Motor neuron (in vitro differentiated cells): ENCODE results near the gene SUPT4H1. TPM values are rescaled to one million over a fixed set of nuclear protein-coding genes. Genes with fewer than 3 reads are reported as not detected.
A peak's percentile ranks its signal among the peaks of the same experiment; 100 is the strongest.

ENCODE experiments used
- ATAC-seq, 8 experiments: fragments of 200-7000 bp; cut with Tn5 transposase; replicated peaks in 6 of 8; 2 replicates each; pipeline ENCODE4 v1.8.0; 2021; ENCODE audit warnings: mild to moderate bottlenecking in 8 of 8, moderate library complexity in 8 of 8
- H3K27ac ChIP-seq, 2 donors: fragments of 250-450 bp; sonication (Bioruptor Pico); 2 replicates each; pipeline ENCODE4 v1.9.0; 2021; ENCODE audit warnings: antibody characterized with exemption in 2 of 2, mild to moderate bottlenecking in 2 of 2, moderate library complexity in 1 of 2
- H3K4me1 ChIP-seq, 2 donors: fragments of 250-450 bp; sonication (Bioruptor Pico); replicated peaks in 1 of 2; 2 replicates each; pipeline ENCODE4 v1.6.1; 2021; ENCODE audit warnings: antibody characterized with exemption in 2 of 2, mild to moderate bottlenecking in 2 of 2, moderate library complexity in 1 of 2
- H3K4me3 ChIP-seq, 5 donors: fragments of 250-450 bp; sonication (Bioruptor Pico); 2 replicates each; pipeline ENCODE4 v1.9.0; 2021; ENCODE audit warnings: antibody characterized with exemption in 5 of 5, mild to moderate bottlenecking in 5 of 5, moderate library complexity in 4 of 5
- WGBS, 10 experiments: fragments of 450-650 bp; shearing (Covaris generic); methylation state at CpG; one replicate each; pipeline ENCODE4 v1.0.0; 2022; 5-methylcytosine and 5-hydroxymethylcytosine counted together
- in situ Hi-C, 9 experiments: fragments of 400-800 bp; cut with MboI; loops; one replicate each; pipeline ENCODE4 v1.15.0; 2021; ENCODE audit warnings: low sequenced_read_pairs in 9 of 9, low pct_unique_long_range_greater_than_20kb in 2 of 9; ENCODE audit not compliant: unreplicated experiment in 9 of 9
- total RNA-seq, 8 experiments: library from RNA; unstranded; fragments of 300-600 nt; gene quantifications; 2 replicates each; pipeline versions ENCODE4 v1.2.3 to v1.2.4, GENCODE V29; 2022

SUPT4H1 gene
- total RNA-seq, 8 experiments from 2014 or later = 47.7 to 87.5 (median 62.3) TPM

DNA sequence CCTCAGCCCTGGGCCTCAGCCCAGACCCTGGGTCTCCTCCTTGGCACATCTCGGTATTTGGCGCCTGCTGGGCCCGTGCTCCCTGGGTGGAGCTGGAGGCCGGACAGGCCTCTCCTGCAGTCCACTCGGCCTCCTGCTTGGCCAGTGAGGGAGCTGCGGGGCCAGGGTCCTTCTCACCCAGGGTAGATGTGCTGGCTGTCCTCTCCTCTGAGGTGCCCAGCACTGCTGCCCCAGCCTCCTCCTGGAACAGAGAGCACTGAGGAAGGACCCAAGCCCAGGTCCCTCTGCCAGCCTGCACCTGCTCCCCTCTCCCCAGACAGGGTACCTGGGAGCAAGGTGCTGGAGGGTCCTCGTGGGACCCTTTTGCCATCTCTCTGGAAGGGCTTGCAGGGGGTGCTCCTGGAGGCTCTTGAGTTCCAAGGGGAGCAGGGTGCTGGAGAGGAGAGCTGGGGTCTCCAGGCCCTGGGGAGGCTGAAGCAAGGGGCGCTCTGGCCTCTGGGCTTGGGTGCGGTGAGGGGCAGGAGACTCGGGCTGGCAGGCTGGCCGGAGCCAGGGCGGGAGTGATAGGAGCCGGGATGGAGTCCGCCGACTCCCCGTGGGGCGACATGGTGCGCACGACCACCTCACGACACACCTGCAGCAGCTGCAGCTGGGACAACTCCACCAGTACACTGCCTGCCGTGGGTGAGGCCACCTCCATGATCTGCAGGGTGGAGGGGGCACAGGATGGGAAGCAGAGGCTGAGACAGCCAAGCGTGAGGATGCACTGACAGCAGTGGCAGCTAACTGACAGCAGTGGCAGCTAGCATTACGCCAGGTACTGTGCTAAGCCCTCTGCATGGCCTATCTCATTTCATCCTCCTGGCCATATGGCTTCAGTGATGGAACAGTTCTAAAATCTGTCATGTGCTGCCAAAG lies 41.2 kb downstream of the SUPT4H1 start:
- no peak for ATAC-seq
- WGBS, 10 experiments = 80 to 83% methylated on average over 1 to 4 of the region's 23 CpGs; no CpG with 5 or more reads in 8 of the 10 experiments
- Histone ChIP-seq H3K4me1 (no peaks in the 10 kb centered on the region), H3K27ac (no peak overlapping the region), H3K4me3 (no peak overlapping the region)
- in situ Hi-C loops = loop anchor here in 1 of 9 experiments (10.0 kb wide), 1 partner anchor 134 kb away; no protein-coding TSS in a partner anchor

DNA sequence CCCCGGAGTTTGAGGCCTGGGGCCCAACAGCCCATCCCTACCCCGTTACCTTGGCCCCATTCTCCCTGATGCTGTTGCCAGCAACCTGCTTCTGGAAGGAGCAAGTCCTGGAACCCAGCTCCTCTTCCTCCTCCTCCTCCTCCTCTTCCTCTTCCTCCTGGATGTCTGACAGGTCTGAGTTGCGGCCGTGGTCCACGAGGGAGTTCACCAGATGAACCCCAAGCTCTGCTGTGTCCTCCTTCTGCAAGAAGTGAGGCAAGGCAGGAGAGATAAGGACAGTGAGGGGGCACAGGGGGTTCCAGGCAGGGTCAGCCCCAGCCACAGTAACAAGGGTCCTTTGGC lies 42.1 kb downstream of the SUPT4H1 start:
- no peak overlapping the region for H3K4me3 ChIP-seq
- in situ Hi-C loops = loop anchor here in 1 of 9 experiments (10.0 kb wide), 1 partner anchor 135 kb away; no protein-coding TSS in a partner anchor
- ATAC-seq = no peak
- 60 to 73% methylated on average over 1 to 3 of the region's 5 CpGs; no CpG with 5 or more reads in 8 of the 10 experiments for WGBS, 10 experiments
- H3K4me1 ChIP-seq = no peaks in the 10 kb centered on the region
- H3K27ac ChIP-seq = no peak overlapping the region

DNA sequence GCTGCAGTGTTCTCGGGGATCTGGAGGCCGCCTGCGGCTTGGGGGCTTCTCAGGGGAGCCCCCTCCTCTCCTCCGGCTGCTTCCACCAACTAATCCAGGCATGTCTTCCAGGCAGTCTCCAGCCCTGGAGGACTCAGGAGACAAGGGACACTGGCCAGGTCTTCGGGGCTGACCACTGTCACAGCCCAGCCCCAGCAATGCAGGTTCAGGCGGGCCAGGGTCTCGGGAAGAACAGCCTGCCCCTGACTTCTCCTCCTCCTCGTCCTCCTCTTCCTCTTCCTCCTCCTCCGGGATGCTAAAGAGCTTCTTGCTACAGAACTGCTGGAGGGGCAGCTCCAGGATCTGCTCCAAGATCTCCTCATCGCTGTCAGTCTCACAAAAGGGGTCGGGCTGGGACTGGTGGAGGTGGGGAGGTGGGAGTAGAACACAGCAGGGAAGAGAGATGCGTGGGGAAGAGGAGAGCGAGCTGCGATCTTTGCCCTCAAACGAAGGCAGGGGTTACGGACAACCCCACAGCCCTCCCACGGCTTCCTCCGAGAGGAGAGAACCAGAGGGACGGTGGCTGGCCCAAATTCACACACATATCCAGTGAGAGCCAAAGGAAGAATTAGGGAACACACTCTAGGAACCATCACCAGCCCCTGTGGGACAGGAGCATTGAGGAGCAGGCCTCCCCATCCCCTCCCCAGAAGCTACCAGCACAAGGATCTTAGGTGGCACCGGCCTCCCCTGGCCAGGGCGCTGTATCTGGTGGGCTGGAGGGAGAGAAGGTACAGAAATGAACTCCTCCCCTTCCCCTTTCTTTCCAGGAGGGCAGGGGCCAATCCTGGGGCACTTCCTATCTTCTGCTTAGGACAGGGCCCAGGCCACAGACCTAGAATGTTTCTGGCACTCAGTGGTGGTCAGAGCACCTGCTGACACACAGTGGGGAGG lies 42.8 kb downstream of the SUPT4H1 start:
- in situ Hi-C loops = no loop called here
- no peak for ATAC-seq
- WGBS, 10 experiments = 70 to 100% (median 79%) methylated on average over 1 to 9 of the region's 21 CpGs; no CpG with 5 or more reads in 6 of the 10 experiments
- no peaks in the 10 kb centered on the region for H3K4me1 ChIP-seq
- no peak overlapping the region for H3K27ac ChIP-seq
- no peak overlapping the region for H3K4me3 ChIP-seq

DNA sequence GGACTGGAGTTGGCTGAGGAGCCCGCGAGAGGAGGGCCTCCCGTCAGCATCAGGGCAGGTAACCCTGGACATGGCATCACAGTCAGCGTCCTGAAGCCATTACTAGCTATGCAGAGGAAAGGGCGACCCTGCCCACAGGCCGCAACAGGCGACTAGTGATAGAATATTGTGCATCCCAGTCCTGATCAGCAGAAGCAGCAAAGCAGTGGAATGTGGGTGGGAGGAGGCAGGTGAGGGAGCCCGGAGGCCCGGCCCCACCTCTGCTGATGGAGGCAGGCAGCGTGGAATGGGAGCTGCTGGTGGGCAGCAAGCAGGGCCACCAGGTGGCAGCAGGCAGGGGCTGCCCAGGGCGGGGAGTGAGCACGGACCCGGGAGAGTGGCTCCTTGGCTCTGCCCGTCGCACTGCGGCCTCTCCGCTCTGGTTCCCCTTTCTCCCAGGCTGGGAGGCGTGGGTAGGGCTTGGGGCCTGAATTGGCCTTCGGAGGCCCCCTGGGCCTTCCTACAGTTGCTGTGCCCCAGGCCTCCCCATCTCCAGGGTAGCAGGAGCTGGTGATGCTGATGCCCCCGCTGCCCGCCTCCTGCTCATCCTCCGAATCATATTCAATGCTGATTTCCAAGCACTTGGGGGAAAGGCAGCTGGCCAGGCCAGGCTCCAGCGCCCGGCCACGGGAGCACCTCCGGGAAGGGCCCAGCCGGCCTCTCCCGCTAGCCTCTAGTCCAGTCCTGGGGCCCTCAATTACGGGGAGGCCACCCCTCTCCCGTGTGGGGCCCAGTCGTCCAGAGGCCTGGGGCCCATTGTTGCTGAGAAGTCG lies 43.6 kb downstream of the SUPT4H1 start:
- ATAC-seq = peak in 3 of 8 experiments; percentile 18 to 62 (median 51)
- in situ Hi-C loops = no loop called here
- WGBS, 10 experiments = 16 to 100% (median 63%) methylated on average over 1 to 5 of the region's 32 CpGs; no CpG with 5 or more reads in 5 of the 10 experiments
- no peaks in the 10 kb centered on the region for H3K4me1 ChIP-seq
- no peak overlapping the region for H3K4me3 ChIP-seq
- H3K27ac ChIP-seq = no peak overlapping the region

DNA sequence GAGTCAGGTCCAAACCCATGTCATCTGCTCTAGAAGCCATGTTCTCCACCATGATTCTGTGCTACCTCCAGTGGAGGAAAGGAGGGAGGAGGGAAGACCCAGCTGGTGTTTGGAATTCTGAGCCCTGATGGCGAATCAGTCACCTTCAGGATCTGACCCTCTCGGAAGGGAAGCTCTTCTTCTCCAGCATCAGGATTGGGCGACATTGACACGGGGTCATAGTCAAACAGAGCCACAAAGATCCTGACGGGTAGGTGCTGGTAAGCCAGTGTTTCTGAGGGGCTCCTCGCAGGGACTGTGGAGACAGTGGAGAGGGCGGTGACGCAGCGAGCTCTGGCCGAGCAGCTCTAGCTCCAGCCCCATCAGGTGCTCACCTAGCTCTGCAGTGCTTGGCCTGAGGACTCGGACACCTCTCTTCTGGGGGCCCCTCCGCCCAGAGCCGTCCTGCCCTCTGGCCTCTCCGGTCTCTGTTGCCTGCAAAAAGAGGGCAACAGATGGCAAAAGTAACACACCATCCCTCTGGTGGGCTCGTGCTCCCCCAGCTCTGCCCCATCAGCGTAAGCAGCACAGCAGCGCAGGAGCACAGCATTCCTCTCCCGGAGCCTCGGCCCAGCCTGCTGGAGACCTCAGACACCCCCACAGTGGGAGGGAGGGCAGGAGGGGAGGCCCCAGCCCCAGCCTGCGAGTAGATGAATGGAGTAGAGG lies 44.4 kb downstream of the SUPT4H1 start:
- Histone ChIP-seq H3K4me3 (no peak overlapping the region), H3K27ac (no peak overlapping the region), H3K4me1 (no peaks in the 10 kb centered on the region)
- 33 to 80% (median 45%) methylated on average over 1 to 9 of the region's 20 CpGs; no CpG with 5 or more reads in 4 of the 10 experiments for WGBS, 10 experiments
- in situ Hi-C loops = no loop called here
- no peak for ATAC-seq

DNA sequence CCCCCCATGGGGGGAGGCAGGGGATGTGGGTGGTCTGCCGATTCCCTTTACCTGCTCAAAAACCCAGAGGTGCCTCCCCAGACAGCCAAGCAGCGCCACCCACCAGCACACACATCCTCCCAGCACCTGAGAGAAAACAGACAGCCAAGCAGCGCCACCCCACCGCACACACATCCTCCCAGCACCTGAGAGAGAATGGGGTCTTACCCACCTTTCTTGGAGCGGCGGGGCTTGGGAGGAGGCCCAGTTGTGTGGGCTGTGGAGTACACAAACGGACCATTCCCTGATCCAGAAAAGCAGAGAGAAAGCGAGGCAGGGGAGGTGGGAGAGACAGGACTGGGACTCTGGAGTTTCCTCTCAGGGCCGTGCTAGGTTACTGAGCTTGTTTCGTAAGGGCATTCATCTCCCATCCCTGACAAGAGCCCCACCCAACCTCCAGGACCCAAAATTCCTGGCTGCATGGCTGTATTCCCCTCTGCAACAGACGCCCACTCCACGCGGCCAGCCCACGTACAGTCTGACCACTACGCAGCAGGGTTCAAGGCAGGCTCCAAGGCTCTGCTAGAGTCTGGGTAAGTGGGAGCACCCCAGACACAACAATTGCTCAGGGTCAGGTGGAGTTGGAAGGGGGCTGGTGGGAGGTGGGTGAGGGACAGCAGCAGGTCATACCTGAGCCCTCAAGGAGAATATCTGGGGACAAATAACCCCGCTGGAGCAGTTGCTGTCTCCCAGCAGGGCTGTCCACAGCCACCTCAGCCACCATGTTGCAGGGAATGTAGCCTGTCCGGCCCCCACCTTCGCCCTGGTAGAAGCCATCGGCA lies 45.7 kb downstream of the SUPT4H1 start:
- Histone ChIP-seq H3K4me1 (no peaks in the 10 kb centered on the region), H3K4me3 (no peak overlapping the region), H3K27ac (no peak overlapping the region)
- 52 to 90% (median 76%) methylated on average over 1 to 10 of the region's 19 CpGs; no CpG with 5 or more reads in 5 of the 10 experiments for WGBS, 10 experiments
- no peak for ATAC-seq
- in situ Hi-C loops = no loop called here

DNA sequence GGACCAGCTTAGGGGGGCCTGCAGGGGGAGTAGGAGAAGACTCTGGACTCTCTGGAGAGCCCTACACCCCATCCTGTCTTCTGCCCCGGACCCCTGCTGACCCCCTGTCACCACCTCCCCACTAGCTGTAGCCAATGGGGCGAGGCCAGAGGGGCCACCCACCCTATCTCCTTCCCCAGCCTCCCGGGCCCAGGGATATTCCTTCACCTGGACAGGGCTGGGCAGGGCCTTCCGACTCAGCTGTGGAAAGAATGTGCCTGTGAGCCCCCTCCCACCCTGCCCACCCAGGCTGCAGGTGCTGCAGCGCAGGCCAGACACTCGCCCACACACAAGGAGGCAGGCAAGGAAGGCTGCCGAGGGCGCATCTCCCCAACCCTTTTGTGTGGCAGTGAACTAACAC lies 46.4 kb downstream of the SUPT4H1 start:
- WGBS, 10 experiments = no CpG with 5 or more reads among the region's 8 CpGs

DNA sequence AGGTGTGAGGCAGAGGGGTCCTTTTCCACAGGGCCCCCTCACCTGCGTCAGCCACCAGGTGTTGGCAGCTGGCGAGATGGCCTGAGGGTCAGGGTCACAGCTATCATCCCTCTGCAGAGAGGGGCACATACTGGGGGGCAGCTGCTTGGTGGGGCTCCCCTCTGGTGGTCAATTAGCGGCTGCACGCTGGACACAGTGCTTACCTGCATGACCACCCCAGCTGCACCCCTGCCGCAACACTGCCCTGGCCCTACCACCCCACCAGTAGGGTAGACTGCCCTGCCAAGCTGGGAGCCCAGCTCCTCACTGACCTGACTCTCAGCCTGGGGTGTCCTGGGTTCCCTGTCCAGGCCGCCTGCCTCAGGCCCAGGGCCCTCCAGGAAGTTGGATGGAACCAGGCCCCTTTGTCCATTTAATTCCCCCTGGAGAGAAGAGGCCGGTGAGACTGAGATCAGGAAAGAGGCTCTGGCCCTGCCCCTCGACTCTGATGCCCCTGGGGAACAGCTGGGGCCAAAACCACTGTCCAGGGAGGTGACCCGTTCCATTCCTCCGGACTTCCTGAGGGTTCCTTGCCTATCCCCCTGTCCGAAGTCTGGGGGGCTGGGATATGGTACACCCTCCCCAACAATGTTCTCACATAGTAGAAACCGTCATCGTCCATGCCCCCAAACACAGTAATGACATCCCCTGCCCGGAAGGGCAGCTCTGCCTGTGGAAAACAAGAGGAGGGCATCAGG lies 47.1 kb downstream of the SUPT4H1 start:
- 0 to 100% (median 81%) methylated on average over 1 to 5 of the region's 14 CpGs; no CpG with 5 or more reads in 6 of the 10 experiments for WGBS, 10 experiments

More for the DNA sequence above, 46.4 kb downstream of the SUPT4H1 start:
- in situ Hi-C loops = no loop called here
- H3K4me3 ChIP-seq = no peak overlapping the region
- no peak for ATAC-seq
- no peak overlapping the region for H3K27ac ChIP-seq
- H3K4me1 ChIP-seq = no peaks in the 10 kb centered on the region

DNA sequence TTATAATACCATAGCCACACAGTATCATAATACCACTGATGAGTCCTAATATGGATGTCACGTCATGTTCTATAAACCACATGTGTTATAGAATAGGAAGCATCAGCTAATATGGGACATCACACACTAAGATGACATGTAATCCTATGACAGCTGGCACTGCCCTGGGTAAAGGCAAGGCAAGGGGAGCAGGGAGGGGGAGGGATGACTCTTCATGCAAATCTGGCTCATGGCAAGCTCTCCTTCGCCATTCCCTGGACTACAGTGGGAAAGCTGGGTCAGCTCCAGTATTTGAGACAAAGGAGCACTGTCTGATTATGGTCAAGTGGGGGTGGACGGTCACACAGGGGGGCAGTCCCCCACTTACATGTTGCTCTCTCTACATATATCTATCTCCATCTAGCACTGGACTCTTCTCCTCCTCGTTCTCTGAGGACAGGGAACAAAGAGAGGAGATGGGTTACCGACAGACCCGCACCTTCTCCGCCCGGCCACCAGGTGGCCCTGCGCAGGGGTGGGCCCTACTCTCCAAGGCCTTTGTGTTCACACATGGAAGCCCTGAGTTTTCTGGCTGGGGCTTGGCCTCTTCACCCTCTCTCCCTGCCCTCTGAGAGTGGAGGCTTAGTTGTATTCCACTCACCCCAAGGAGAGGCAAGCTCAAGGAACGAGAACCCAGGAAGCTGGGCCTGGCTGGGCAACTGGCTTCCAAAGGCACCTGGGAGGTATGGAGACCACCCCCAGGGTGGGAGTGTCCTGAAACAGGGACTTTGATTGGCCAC lies 47.8 kb downstream of the SUPT4H1 start:
- H3K27ac ChIP-seq = no peak overlapping the region
- ATAC-seq = peak in 5 of 8 experiments; percentile 26 to 89 (median 86)
- H3K4me1 ChIP-seq = no peaks in the 10 kb centered on the region
- WGBS, 10 experiments = 50 to 67% methylated on average over 2 to 7 of the region's 10 CpGs; no CpG with 5 or more reads in 8 of the 10 experiments
- H3K4me3 ChIP-seq = no peak overlapping the region
- in situ Hi-C loops = no loop called here

More for the DNA sequence above, 47.1 kb downstream of the SUPT4H1 start:
- in situ Hi-C loops = no loop called here
- no peak overlapping the region for H3K4me3 ChIP-seq
- no peaks in the 10 kb centered on the region for H3K4me1 ChIP-seq
- H3K27ac ChIP-seq = no peak overlapping the region
- ATAC-seq = no peak

DNA sequence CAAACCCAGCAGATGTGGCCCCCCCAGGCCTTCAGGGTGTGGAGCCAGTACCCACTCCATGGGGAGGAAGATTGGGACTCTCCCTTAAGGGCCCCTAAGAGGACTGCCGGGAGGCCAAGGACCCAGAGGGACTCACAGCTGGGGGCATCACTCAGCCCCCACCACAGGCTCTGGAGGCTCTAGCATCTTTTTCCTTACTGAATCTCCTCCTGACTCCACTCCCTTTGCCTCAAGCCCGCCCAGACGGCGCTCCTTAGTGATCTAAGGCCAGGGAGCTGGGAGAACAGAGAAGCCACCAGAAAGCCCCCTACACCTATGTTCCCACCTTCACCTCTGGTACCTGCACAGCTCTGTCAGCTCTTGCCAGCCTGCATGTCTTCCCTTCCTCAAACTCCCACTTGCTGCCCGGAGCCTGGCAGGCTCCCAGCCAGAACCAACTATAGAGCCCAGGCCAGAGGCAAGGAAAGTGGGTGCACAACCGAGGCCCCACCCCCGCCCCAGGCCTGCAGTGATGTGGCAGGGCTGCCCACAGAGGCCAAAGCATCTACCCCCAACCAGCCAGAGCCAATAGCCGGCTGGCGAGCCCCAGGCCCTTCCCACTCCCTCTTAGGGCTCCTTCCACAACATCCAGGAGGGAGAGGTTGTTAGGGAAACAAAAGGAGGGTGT lies 48.9 kb downstream of the SUPT4H1 start:
- no peak for ATAC-seq
- WGBS, 10 experiments = 50 to 88% (median 63%) methylated on average over 3 of the region's 9 CpGs; no CpG with 5 or more reads in 6 of the 10 experiments
- Histone ChIP-seq H3K27ac (no peak overlapping the region), H3K4me3 (no peak overlapping the region), H3K4me1 (no peaks in the 10 kb centered on the region)
- in situ Hi-C loops = no loop called here
